ENCODE measurements around the gene SIPA1L3.

SIPA1L3 gene

GRCh38 chr19:38130399-38130798 is 223.4 kb downstream of the SIPA1L3 start:
- DNase-seq = no peak

GRCh38 chr19:38132781-38133180 is 225.8 kb downstream of the SIPA1L3 start:
- DNase-seq = no peak

DNA sequence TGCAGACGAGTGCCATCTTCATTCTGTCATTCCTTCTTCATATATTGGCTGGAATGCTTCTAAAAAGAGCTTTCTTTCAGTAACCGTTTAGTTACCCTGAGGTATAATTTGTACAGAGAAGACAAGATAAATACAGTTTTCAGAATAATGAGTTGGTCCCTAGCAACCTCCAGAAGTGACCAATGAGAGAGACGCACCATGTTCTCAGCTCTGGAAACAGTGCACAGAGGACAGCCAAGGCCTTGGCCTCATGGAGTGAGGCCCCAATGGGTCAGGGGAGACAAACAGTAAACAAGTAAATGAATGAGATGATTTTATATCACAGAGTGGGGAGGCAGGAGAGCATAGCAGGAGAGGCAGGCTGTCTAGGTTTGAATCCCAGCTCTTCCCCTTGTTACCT is 226.3 kb downstream of the SIPA1L3 start:
- DNase-seq = no peak

DNA sequence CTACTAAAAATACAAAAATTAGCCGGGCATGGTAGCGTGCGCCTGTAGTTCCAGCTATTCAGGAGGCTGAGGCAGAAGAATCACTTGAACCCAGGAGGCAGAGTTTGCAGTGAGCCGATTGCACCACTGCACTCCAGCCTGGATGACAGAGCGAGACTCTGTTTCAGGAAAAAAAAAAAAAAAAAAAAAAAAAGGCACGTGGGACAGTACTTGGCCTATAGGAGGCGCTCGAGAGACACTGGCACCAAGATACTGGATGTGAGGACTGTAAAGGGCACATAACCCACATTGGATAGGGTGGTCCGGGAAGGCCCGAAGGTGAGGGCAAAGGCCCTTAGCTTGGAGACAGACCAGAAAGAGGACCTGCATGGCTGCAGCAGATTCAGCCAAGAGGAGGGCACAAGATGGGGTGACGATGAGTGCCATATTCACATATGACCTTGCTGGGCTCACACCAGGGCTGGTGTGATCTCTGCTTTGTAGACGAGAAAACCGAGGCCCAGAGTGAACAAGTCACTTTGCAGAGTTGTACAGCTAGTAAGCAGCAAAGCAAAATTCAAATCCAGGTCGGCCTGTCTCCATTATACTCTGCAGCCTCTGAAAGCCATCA is 227.6 kb downstream of the SIPA1L3 start:
- peak; percentile 4 for DNase-seq

DNA sequence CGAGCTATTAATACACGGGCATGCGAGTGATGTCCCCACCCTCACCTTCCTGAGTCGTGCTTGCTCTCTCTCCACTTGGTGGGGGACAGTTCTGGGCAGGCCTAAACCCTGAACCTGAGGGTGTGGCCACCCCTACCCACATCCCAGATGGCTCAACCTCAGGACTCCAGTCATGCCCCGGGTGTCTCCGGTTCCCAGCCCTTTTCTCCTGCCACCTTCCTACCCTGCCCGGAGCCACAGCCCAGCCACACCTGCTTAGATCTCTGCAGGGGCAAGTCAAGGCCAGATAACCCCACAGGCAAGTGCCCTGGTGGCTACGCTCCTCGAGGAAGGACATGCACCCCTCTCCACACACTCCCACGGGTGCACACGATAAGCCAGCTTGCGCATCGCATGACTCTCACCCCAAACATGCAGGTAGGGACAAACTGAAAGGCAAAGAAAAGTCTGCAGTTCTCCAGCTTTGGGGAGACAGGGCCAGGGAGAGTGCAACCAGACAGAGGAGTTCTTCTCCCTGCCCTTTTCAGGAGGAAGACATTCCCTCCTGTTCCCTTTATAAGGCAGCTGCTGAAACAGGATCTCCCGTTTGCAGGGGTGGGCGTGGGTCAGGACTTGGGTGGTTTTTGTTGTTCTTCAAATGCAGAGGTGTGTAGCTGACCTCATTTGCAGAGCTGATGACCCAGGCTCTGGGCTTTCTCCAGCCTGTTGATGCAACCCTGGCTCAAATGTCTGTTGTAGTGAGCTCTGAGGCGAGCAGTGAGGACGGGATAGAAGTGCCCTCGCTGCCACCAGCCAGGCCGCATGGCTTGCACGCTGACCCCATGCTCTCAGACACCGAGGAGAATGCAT is 228.4 kb downstream of the SIPA1L3 start:
- no peak for DNase-seq

GRCh38 chr19:38139122-38139521 is 232.1 kb downstream of the SIPA1L3 start:
- DNase-seq = no peak

GRCh38 chr19:38141108-38141507 is 234.1 kb downstream of the SIPA1L3 start:
- DNase-seq = no peak

DNA sequence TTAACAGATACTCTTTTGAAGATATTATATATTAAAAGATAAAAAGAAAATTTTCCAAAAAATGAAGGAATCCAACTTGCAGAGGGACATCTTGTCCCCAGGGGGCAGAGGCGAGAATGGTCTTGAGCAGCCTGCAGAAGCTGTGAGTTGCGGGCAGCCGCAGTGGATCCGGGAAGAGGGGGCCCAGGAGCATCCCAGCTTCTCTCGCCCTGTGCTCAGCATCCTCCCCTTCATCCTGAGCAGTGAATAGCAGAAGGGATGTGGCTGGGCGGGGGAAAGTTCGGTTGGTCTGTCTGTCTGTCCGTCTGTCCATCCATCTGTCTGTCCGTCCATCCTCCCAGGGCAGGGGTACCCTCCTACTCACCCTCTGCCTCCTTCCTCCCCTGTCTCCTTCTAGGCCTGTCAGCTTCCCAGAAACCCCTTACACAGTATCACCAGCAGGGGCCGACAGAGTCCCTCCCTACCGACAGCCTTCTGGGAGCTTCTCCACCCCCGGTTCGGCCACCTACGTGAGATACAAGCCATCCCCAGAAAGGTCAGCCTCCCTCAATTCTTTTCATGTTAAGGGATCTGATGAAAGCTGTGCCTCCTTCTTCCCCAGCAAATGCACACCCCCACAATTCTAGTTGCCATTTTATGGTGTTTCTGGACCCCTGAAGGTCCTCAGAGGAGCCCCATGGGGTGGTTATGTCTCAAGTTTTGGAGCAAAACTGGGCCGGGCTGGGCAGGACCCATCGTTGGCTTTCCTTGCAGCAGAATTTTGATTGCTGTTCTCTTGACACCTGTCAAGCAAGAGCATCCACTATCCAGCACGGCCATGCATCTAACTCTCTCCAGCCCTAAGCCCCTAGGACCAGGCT is 235.4 kb downstream of the SIPA1L3 start:
- DNase-seq = no peak

- no peak for DNase-seq
These were observed 236.8 kb downstream of the SIPA1L3 start for GRCh38 chr19:38143847-38144246.

DNA sequence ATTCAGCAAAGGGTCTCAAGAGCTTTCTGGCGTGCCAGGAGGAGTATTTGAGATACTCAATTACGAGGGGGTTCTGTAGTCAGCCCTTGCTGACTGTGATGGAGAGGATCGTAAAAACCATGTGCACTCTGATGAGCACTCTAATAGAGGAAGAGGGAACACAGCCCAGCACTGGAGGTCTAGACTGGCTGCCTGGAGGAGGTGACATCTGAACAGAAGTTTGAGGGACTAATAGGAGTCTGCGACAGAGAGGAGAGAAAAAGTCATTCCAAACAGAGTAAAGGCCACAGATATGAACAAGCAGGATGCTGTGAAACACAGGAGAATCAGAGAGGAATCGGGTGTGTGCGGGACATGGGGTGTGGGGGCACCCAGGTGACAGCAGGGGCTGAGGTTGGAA is 237.7 kb downstream of the SIPA1L3 start:
- no peak for DNase-seq

DNA sequence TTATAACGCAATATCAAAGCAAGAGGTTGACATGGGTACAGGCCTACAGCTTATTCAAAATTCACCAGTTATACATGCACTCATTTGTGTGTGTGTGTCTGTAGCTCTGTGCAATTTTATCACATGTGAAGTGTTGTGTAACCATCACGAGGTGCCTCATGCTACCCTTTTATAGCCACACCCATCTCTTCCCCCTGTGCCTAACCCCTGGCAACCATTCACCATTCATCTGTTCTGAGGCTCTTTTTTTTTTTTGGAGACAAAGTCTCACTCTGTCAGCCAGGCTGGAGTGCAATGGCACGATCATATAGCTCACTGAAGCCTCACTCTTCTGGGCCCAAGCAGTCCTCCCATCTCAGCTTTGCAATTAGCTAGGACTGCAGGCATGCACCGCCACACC is 238.6 kb downstream of the SIPA1L3 start:
- no peak for DNase-seq

GRCh38 chr19:38148337-38148736 is 241.3 kb downstream of the SIPA1L3 start:
- DNase-seq = no peak

- DNase-seq = no peak
These were observed 242.7 kb downstream of the SIPA1L3 start for GRCh38 chr19:38149661-38150061.

DNA sequence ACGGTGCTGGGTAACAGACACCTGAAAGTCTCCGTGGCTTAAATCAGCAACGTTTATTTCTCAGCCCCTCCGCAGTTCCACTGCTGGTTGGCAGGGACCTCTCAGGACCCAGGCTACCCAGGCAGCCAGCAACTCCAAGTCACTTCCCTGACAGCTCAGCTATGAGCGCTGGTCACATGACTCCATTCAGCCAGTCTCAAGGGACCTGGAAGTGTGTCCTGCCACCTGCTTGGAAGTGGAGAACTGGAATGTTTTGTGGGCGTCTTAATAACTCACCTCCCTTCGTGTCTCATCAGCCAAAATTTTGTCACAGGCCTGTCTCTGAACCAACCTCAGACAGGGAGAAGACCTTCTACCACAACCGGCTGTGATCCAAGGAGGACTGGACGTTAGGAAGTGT is 244.2 kb downstream of the SIPA1L3 start:
- DNase-seq = no peak

GRCh38 chr19:38152461-38153379 is 245.7 kb downstream of the SIPA1L3 start:
- DNase-seq = no peak

DNA sequence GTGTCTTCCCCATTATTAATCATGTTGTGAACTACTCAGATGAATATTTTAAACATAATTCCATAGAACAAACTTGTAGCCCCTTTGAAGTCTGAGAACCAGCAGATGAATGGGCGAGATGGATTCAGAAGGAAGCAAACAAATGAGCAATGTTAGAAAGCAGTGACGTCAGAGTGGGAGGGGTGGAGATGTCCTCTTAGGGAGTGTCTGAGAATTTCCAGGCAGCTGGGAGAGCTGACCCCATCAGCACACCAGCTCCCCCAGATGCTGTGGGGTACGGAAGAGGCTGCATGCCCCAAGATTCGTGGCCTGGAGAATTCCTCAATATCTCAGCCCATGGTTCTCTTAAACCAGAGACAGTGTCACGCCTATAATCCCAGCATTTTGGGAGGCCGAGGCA is 248.4 kb downstream of the SIPA1L3 start:
- no peak for DNase-seq

GRCh38 chr19:38158730-38159129 is 251.7 kb downstream of the SIPA1L3 start:
- DNase-seq = no peak

GRCh38 chr19:38162094-38162493 is 255.1 kb downstream of the SIPA1L3 start:
- DNase-seq = no peak

GRCh38 chr19:38162632-38163031 is 255.6 kb downstream of the SIPA1L3 start:
- no peak for DNase-seq

GRCh38 chr19:38163419-38164290 is 256.6 kb downstream of the SIPA1L3 start:
- no peak for DNase-seq

DNA sequence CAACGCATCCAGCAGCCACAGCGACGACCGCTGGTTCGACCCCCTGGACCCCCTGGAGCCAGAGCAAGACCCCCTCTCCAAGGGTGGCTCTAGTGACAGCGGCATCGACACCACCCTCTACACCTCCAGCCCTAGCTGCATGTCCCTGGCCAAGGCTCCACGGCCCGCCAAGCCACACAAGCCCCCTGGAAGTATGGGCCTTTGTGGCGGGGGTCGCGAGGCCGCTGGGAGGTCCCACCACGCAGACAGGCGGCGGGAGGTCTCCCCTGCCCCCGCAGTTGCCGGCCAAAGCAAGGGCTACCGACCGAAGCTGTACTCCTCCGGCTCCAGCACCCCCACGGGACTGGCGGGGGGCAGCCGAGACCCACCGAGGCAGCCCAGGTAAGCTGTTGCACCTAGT is 257.5 kb downstream of the SIPA1L3 start:
- no peak for DNase-seq

DNA sequence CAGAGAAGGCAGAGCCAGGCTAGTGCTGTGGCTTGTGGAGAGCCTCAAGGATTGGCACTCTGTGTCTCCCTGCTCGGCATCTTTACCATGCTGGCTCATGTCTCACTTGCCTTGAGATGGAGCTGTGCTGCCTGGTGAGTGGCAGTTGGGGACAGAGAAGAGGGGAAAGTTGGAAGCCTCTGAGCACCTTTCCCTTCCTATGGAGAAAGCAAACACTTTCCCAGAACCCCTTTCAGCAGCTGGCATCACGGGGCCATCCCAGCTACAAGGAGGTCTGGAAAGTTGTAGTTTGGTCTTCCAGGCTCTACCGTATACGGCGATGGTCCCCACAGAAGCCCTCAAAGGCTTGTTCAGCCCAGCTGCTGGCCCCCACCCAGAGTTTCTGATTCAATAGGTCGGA is 258.3 kb downstream of the SIPA1L3 start:
- no peak for DNase-seq

Data from NCI-H774 (cell line).